Activated CD8-positive, alpha-beta memory T cell treated with anti-CD3 and anti-CD28 coated beads, Interleukin-2, amount 10 ng/mL, durations not matched to agents 7 days and 5 days (primary cell): ENCODE measurements around the gene NOVA2. TPM values are rescaled to one million over a fixed set of nuclear protein-coding genes. Genes with fewer than 3 reads are reported as not detected.

Source experiments
- ATAC-seq: fragments of 150-1000 bp; cut with Tn5 transposase; one replicate; pipeline ENCODE4 v1.10.0; 2021; ENCODE audit warnings: moderate library complexity
- CTCF ChIA-PET: fragments of 350-600 bp; sonication (Branson Sonifier 250); formaldehyde crosslinking; loops from one replicate; lab custom pipeline; 2021; ENCODE audit warnings: antibody characterized with exemption; lab: Charles Lee
- DNase-seq: peaks from one replicate; pipeline ENCODE4 v3.0.0-alpha.2; 2020
- H3K27ac Mint-ChIP-seq: one replicate; pipeline ENCODE4 v1.8.0; 2021; ENCODE audit warnings: mild to moderate bottlenecking, mixed read lengths
- H3K27me3 Mint-ChIP-seq: one replicate; pipeline ENCODE4 v1.8.0; 2021; ENCODE audit warnings: mixed read lengths
- H3K36me3 Mint-ChIP-seq: one replicate; pipeline ENCODE4 v1.8.0; 2021; ENCODE audit warnings: mild to moderate bottlenecking, mixed read lengths
- H3K4me1 Mint-ChIP-seq: one replicate; pipeline ENCODE4 v1.8.0; 2021; ENCODE audit warnings: mixed read lengths
- H3K4me3 Mint-ChIP-seq: one replicate; pipeline ENCODE4 v1.8.0; 2021; ENCODE audit warnings: mild to moderate bottlenecking, moderate library complexity, mixed read lengths
- H3K9me3 Mint-ChIP-seq: one replicate; pipeline ENCODE4 v1.8.0; 2022; ENCODE audit warnings: low read depth, mixed read lengths
- total RNA-seq, 2 experiments: library from RNA; stranded (reverse); gene quantifications; one replicate each; pipeline ENCODE4 v1.2.3, GENCODE V29; 2021

The NOVA2 gene
- total RNA-seq, 2 experiments from 2014 or later: 0.02 to 0.18 TPM

DNA sequence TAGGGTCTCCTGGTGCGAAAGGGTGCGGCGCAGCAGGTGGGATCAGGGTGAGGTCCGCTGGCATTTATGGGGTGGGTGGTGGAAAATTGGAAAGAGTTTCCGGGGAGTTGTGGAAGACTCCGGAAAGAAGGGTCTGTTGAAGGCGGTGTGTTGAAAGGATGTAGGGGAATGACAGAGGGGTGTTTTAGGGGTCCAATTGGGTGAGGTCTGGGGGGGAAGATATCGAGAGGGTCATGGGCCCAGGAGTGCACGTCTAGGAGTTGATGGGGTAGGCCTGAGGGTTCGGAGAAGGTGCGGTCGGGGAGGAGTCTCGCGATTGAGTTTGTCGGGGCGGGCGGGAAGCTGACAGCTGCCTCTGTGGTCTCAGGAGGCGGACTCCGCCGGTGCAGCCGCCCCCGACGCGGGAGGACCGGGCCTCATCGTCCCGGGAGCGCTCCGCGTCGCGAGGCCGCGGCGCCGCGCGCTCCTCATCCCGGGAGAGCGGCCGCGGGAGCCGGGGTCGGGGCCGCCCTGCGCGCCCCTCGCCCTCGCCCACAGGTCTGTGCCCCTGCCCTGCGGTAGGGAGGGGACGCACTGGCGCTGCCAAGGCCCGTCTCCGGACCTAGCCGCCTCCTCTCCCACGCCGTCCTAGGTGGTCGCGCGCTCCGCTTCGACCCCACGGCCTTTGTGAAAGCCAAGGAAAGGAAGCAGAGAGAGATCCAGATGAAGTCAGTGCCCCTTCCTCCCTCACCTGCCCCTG, 42.2 kb upstream of the NOVA2 start:
- ATAC-seq: peak; percentile 63
- Mint-ChIP-seq H3K9me3 (no peaks in the 10 kb centered on the region), H3K36me3 (peaks cover 8% of the 10 kb centered on the region), H3K27me3 (peaks cover 14% of the 10 kb centered on the region), H3K27ac (no peak overlapping the region), H3K4me1 (peaks cover 15% of the 10 kb centered on the region), H3K4me3 (peak overlapping the region; percentile 78)
- DNase-seq: peak; percentile 67
- CTCF ChIA-PET: interaction anchor here (1.0 to 2.7 kb wide), 14 partner anchors 9 to 249 kb away, joined by 3 to 20 read pairs (median 4); partner anchors contain the start of genes CCDC61, FOXA3, MYPOP and NANOS2

DNA sequence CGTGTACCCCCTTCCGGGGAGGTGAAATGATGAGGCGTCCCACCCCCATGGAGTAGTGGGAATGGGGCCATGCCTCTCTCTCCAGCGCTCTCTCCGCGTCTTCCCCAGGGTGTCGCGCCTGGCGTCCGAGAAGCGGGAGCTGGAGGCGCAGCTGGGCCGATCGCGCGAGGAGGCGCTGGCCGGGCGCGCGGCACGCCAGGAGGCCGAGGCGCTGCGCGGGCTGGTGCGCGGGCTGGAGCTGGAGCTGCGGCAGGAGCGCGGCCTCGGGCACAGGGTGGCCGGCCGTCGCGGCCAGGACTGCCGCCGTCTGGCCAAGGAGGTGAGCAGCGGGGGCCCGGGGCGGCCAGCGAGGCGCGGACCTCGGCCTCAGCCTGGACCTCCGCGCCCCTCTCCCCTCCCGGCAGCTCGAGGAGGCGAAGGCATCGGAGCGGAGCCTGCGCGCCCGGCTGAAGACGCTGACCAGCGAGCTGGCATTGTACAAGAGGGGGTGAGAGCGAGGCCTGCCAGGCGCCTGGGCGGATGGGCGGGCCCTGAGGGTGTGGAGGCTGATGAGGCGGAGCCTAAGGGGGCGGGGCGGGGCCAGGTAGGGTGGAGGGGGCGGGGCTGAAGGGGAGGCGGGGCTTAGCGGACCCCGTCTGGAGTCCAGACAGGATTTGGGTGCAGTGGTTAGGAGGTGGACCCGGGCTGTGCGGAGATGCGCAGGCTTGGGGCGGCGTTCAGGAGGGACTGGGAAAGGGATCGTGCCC, 41.4 kb upstream of the NOVA2 start:
- H3K27ac Mint-ChIP-seq: no peak overlapping the region
- no peaks in the 10 kb centered on the region for H3K9me3 Mint-ChIP-seq
- peaks cover 15% of the 10 kb centered on the region for H3K4me1 Mint-ChIP-seq
- CTCF ChIA-PET: interaction anchor here (1.0 to 2.3 kb wide), 5 partner anchors 13 to 250 kb away, joined by 3 to 7 read pairs (median 3); no protein-coding TSS in a partner anchor
- H3K36me3 Mint-ChIP-seq: peaks cover 8% of the 10 kb centered on the region
- ATAC-seq (peak; percentile 44), DNase-seq (peak; percentile 69)
- H3K27me3 Mint-ChIP-seq: peaks cover 14% of the 10 kb centered on the region
- peak overlapping the region; percentile 53 for H3K4me3 Mint-ChIP-seq

DNA sequence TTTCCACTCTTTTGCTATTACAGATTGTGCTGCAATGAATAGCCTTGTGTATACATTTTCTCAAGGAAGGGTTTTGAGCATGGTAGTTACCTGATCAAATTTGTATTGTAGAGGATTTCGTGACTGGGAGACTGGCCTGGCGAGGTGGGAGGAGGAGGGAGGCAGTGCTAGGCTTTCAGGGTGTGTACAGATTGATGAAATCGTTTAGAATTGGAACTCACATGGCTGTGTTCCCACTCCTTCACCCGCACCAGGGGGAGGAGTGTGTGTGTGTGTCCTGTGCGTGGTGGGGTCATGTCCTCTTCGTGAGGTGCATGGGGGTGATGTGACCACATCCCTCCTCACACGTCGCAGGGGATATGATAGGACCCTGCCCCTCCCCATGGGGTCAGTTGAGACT, 40.9 kb upstream of the NOVA2 start:
- H3K4me1 Mint-ChIP-seq: peaks cover 15% of the 10 kb centered on the region
- no peak for DNase-seq
- peaks cover 14% of the 10 kb centered on the region for H3K27me3 Mint-ChIP-seq
- H3K36me3 Mint-ChIP-seq: peaks cover 8% of the 10 kb centered on the region
- no peak for ATAC-seq
- H3K4me3 Mint-ChIP-seq: no peak overlapping the region
- no peaks in the 10 kb centered on the region for H3K9me3 Mint-ChIP-seq
- CTCF ChIA-PET: interaction anchor here (1.5 to 1.6 kb wide), 2 partner anchors 14 to 197 kb away, joined by 3 to 4 read pairs; no protein-coding TSS in a partner anchor
- H3K27ac Mint-ChIP-seq: no peak overlapping the region

DNA sequence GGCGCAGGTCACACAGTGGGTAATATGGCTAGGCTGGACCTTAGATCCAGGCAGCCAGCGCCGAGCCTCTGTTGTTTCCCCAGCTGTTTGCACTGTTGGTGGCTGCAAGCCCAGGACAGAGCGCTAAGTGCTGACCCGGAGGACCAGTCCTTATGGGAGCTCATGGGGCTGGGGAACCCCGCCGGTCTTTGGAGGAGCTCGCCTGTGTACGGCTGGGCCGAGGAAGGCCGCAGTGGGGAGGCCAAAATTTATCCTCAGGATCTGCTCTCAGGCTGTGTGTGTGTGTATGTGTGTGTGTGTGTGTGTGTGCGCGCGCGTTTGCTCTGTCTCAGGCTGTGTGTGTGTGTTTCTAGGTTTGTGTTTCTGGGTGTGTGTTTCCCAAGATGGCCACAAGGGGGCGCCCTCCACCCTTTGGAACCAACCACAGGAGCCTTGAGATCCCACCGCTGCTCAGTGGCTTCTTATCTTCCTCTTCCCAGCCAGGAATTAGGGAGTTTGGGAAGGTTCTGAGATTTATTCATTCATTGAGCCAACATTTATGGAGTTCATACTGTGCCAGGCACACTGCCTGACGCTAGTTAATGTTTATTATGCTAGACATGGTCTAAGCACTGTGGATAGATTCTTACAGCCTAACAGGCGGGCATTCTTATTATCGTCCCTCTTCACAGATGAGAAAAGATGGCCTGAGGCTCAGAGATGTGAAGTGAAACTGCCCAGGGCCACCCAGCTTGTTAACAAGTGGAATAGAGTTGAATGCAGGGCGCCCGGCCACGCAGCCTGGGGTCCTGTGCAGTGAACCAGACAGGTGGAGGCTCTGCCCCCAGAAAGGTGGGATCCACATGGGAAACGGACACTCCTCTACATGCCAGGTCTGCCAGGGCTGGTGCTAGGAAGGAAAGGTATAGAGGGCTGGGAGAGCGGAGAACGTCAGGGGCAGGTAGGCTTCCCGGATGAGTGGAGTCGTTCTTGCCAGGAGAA, 36.2 kb upstream of the NOVA2 start:
- Mint-ChIP-seq H3K9me3 (no peaks in the 10 kb centered on the region), H3K27me3 (peaks cover 6% of the 10 kb centered on the region), H3K4me1 (peaks cover 4% of the 10 kb centered on the region), H3K4me3 (no peak overlapping the region), H3K27ac (no peak overlapping the region), H3K36me3 (peaks cover 8% of the 10 kb centered on the region)
- DNase-seq: peak; percentile 69
- CTCF ChIA-PET: interaction anchor here (0.9 to 3.0 kb wide), 16 partner anchors 14 to 255 kb away, joined by 3 to 14 read pairs (median 4); partner anchors contain the start of genes CCDC61, MYPOP, NANOS2 and SIX5
- peak; percentile 60 for ATAC-seq

DNA sequence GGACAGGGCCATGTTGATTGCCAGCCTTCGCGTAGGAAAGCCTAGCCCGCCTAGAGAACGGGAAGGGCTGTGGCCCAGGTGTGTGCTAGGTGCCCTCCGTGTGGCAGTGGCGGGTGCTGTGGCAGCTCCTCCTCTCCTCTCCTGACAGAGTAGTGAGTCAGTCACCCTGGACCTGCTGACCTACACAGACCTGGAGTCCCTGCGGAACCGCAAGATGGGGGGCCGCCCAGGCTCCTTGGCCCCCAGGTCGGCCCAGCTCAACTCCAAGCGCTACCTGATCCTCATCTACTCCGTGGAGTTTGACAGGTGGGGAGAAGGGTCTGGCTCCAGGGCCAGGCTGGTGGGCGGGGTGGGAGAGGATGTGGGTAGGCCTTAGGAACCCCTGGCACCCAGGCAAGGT, 32.7 kb upstream of the NOVA2 start:
- H3K36me3 Mint-ChIP-seq: peaks cover 6% of the 10 kb centered on the region
- ATAC-seq (no peak), DNase-seq (no peak)
- H3K9me3 Mint-ChIP-seq: no peaks in the 10 kb centered on the region
- no peaks in the 10 kb centered on the region for H3K27me3 Mint-ChIP-seq
- peaks cover 2% of the 10 kb centered on the region for H3K4me1 Mint-ChIP-seq
- H3K27ac Mint-ChIP-seq: no peak overlapping the region
- no peak overlapping the region for H3K4me3 Mint-ChIP-seq
- CTCF ChIA-PET: interaction anchor here (1.1 to 4.0 kb wide), 4 partner anchors 11 to 142 kb away, joined by 3 to 20 read pairs (median 4); partner anchors contain the start of genes CCDC61 and FOXA3

DNA sequence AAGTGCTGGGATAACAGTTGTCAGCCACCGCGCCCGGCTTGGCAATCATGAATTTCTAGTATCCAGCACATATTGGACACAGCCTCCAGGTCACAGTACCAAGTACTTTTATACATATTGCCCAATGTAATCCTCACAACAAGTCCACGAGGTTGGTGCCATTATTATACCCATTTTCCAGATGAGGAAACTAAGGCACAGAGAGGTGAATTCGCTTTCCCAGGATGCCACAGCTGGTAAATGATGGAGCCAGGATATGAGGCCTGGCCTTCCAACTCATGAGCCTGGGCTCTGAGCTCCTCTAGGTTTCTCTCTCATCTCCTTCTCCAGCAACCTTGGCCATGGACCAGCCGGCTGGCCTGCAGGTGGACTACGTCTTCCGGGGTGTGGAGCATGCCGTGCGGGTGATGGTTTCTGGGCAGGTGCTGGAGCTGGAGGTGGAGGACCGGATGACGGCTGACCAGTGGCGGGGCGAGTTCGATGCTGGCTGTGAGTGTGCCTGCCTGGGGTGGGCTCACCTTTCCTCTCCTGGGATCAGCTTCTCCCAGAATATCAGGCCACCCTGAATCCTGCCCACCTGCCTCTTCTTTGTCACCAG, 29.1 kb upstream of the NOVA2 start:
- H3K9me3 Mint-ChIP-seq: no peaks in the 10 kb centered on the region

DNA sequence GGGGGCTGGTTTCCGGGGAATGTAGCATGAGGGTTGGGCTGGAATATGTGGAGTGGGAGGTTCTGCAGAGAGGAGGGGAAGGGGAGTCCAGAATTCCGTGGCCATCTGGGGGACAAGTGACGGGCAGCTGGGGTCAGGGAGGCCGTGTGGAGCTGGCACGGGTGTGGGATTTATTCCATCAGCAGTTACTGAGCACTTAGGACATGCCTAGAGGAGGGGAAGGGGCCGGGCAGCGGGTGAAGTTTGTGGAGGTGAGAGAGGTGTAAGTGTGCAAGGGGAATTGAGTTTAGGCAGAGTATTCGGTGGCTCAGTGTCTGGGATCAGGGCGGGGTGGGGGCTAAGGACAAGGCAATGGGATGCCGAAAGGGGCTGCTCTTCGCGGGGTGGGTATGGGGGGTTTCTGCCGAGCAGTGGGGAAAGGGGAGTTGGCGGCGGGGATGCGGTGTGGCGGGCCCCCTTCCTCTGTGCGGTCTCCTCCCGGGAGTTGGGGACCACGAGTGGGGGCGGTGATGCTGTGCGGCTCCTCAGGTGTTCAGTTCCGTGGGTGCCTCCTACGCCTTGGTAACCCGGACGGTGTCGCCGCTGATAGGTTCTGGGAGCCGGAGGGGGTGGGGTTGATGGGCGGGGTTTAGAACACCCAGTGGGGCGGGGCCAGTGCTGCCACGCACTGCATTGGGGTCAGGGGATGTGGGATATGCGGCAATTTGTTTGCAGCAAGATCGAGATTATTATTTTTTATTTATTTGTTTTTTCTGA, 27.0 kb upstream of the NOVA2 start:
- H3K4me3 Mint-ChIP-seq: peak overlapping the region; percentile 66
- CTCF ChIA-PET: no interaction called here
- H3K27me3 Mint-ChIP-seq: peaks cover 3% of the 10 kb centered on the region
- H3K36me3 Mint-ChIP-seq: peaks cover 12% of the 10 kb centered on the region
- DNase-seq (peak; percentile 85), ATAC-seq (peak; percentile 96)
- H3K4me1 Mint-ChIP-seq: peaks cover 33% of the 10 kb centered on the region
- no peaks in the 10 kb centered on the region for H3K9me3 Mint-ChIP-seq
- H3K27ac Mint-ChIP-seq: no peak overlapping the region

More for the DNA sequence above, 29.1 kb upstream of the NOVA2 start:
- Mint-ChIP-seq H3K4me1 (peaks cover 27% of the 10 kb centered on the region), H3K27ac (no peak overlapping the region), H3K27me3 (peaks cover 3% of the 10 kb centered on the region), H3K36me3 (peaks cover 6% of the 10 kb centered on the region), H3K4me3 (no peak overlapping the region)
- CTCF ChIA-PET: interaction anchor here (1.1 to 1.2 kb wide), 3 partner anchors 13 to 262 kb away, joined by 3 to 4 read pairs (median 3); no protein-coding TSS in a partner anchor
- no peak for DNase-seq
- no peak for ATAC-seq

DNA sequence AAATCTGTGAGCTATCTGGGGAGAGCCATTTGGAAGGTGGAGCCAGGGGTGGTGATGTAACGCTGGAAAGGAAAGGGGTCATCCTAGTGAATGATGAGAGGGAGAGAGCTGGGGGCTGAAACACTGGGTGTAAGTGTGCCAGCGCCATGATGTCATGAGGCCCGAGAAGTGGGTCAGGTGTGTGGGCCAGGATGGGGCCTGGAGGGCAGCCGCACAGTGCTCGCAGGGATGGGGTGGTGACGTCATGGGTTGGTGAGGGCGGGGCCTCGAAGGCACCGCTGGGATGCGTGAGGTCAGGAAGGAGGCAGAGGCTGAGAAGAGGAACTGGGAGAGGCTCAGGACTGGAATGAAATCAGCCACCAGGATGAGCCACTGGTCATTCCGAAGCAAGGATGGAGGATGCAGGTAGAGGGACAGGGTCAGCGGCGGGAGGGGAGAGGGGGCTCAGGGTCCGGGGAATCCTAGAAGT, 26.0 kb upstream of the NOVA2 start:
- DNase-seq (no peak), ATAC-seq (no peak)
- CTCF ChIA-PET: no interaction called here
- Mint-ChIP-seq H3K4me1 (peaks cover 33% of the 10 kb centered on the region), H3K36me3 (peaks cover 12% of the 10 kb centered on the region), H3K4me3 (no peak overlapping the region), H3K27ac (no peak overlapping the region), H3K27me3 (peaks cover 3% of the 10 kb centered on the region), H3K9me3 (no peaks in the 10 kb centered on the region)

DNA sequence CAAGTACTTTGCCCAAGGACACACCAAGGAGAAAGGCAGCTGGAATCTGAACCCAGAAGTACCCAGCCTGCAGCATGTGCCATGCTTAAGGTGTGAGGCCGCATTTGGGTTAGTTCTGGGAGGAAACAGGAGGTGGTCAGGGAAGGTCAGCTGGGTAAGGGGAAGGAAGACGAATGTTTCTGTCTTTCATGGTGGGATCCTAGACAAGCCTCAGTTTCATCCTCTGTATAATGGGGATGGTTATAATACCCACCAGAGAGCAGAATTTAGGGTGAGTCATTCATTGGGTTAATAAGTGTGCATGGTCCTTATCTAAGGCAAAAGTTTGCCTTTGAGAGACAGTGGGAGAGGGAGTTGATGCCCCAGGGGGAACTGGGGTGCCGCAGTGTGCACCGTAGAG, 25.2 kb upstream of the NOVA2 start:
- Mint-ChIP-seq H3K27me3 (peaks cover 3% of the 10 kb centered on the region), H3K9me3 (no peaks in the 10 kb centered on the region), H3K4me1 (peaks cover 34% of the 10 kb centered on the region), H3K36me3 (peaks cover 11% of the 10 kb centered on the region), H3K4me3 (no peak overlapping the region), H3K27ac (no peak overlapping the region)
- ATAC-seq (no peak), DNase-seq (no peak)
- CTCF ChIA-PET: no interaction called here

DNA sequence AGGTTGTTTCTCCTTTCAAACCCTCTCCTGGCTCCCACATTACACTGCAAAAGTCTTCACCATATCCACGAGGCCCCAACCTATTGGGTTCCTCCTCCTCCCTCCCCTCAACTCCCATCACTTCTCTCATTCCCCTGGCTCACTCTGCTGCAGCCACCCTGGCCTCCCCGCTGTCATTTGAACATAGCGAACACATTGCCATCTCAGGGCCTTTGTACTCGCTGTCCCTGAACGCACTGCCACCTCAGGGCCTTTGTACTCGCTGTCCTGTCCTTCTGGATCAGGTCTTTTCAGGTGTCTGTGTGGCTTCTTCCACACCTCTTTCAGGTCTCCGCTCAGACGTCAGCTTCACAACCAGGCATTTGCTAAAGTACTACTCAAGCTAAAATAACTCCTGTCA, 23.3 kb upstream of the NOVA2 start:
- peaks cover 3% of the 10 kb centered on the region for H3K27me3 Mint-ChIP-seq
- H3K36me3 Mint-ChIP-seq: peaks cover 9% of the 10 kb centered on the region
- H3K4me1 Mint-ChIP-seq: peaks cover 34% of the 10 kb centered on the region
- no peaks in the 10 kb centered on the region for H3K9me3 Mint-ChIP-seq
- ATAC-seq (no peak), DNase-seq (no peak)
- CTCF ChIA-PET: interaction anchor here (1.0 kb wide), 1 partner anchor 32 kb away, joined by 5 read pairs; no protein-coding TSS in a partner anchor
- no peak overlapping the region for H3K27ac Mint-ChIP-seq
- H3K4me3 Mint-ChIP-seq: peak overlapping the region; percentile 23

DNA sequence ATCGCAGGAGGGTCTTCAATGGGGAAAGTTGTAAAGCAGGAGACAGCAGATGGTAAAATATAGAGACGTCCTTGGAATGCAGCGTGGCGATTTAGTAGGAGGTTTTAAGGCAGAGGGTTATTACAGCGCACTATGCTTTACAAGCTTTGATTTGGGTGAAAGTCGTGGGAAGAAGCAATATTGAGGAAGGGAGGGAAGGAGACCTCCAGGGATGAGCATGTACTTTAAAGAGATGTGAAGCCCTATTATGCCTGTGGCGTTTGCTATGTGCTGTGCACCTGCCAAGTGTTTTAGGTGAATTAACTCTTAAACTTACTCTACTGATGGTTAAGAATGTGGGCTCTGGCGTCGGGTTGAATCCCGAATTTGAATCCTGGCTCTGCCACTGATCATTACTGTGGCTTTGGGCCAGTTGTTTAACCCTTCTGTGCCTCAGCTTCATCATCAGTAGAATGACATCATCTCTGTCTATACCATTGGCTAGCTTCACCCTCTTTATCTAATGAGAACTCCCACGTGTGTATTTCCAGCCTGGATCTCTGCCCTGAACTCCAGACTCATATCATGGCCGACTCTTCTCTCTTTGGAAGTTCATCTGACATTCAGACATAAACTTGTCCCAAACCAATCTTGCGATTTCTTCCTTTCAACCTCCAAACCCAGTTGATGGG, 22.2 kb upstream of the NOVA2 start:
- no peak overlapping the region for H3K4me3 Mint-ChIP-seq
- DNase-seq: no peak
- no peak overlapping the region for H3K27ac Mint-ChIP-seq
- H3K36me3 Mint-ChIP-seq: peaks cover 9% of the 10 kb centered on the region
- ATAC-seq: no peak
- peaks cover 3% of the 10 kb centered on the region for H3K27me3 Mint-ChIP-seq
- H3K9me3 Mint-ChIP-seq: no peaks in the 10 kb centered on the region
- H3K4me1 Mint-ChIP-seq: peaks cover 28% of the 10 kb centered on the region
- CTCF ChIA-PET: interaction anchor here (0.6 to 2.0 kb wide), 14 partner anchors 11 to 179 kb away, joined by 3 to 11 read pairs (median 4); no protein-coding TSS in a partner anchor
